DOHH2 (cell line): Measurements from ENCODE around the gene GLI2.

Experiments used
- H3F3A ChIP-seq: fragments of 200-600 bp; sonication (generic), shearing (Covaris generic); 2 replicates; pipeline ENCODE4 v1.6.0; 2016; ENCODE audit warnings: antibody characterized with exemption, mild to moderate bottlenecking; ENCODE audit not compliant: control insufficient read depth, insufficient read depth
- H3K27ac ChIP-seq: fragments of 200-600 bp; sonication (generic); 2 replicates; pipeline ENCODE4 v1.5.1; 2014; ENCODE audit warnings: low read depth, mild to moderate bottlenecking, low read length, moderate library complexity
- H3K27me3 ChIP-seq: fragments of 200-600 bp; sonication (generic); 2 replicates; pipeline ENCODE4 v1.6.1; 2014; ENCODE audit warnings: mild to moderate bottlenecking, low read length, mixed read lengths; ENCODE audit not compliant: control insufficient read depth
- H3K36me3 ChIP-seq: fragments of 200-600 bp; sonication (generic); 2 replicates; pipeline ENCODE4 v1.6.1; 2014; ENCODE audit warnings: mild to moderate bottlenecking, low read length, moderate library complexity, mixed read lengths; ENCODE audit not compliant: control insufficient read depth
- H3K4me1 ChIP-seq: fragments of 200-600 bp; sonication (generic); 2 replicates; pipeline ENCODE4 v1.6.1; 2014; ENCODE audit warnings: mild to moderate bottlenecking, low read length, mixed read lengths; ENCODE audit not compliant: control insufficient read depth
- H3K4me2 ChIP-seq: fragments of 200-600 bp; sonication (generic); 2 replicates; pipeline ENCODE4 v1.6.0; 2014; ENCODE audit warnings: mild to moderate bottlenecking, low read length, moderate library complexity
- H3K4me3 ChIP-seq: fragments of 200-600 bp; sonication (generic); 2 replicates; pipeline ENCODE4 v1.5.1; 2014; ENCODE audit warnings: mild to moderate bottlenecking, low read length, mixed read lengths
- H3K79me2 ChIP-seq: fragments of 200-600 bp; sonication (generic); 2 replicates; pipeline ENCODE4 v1.6.1; 2014; ENCODE audit warnings: mild to moderate bottlenecking, low read length, mixed read lengths; ENCODE audit not compliant: control insufficient read depth
- H3K9me2 ChIP-seq: fragments of 200-600 bp; sonication (generic); replicated peaks from 2 replicates; pipeline ENCODE4 v1.6.1; 2014; ENCODE audit warnings: mild to moderate bottlenecking, low read length, mixed read lengths; ENCODE audit not compliant: control insufficient read depth
- H3K9me3 ChIP-seq: fragments of 200-600 bp; sonication (generic); 2 replicates; pipeline ENCODE4 v1.6.1; 2014; ENCODE audit warnings: antibody characterized with exemption, low read length, mixed read lengths; ENCODE audit not compliant: control insufficient read depth, insufficient read depth
- H4K20me1 ChIP-seq: fragments of 200-600 bp; sonication (generic); 2 replicates; pipeline ENCODE4 v1.6.0; 2014; ENCODE audit warnings: low read depth, mild to moderate bottlenecking, antibody characterized with exemption, low read length, moderate library complexity; ENCODE audit not compliant: control insufficient read depth, insufficient read depth
- EZH2phosphoT487 ChIP-seq: fragments of 200-600 bp; sonication (generic); IDR thresholded peaks from 2 replicates; pipeline ENCODE4 v1.6.1; 2017; ENCODE audit warnings: borderline replicate concordance, mild to moderate bottlenecking, antibody characterized with exemption, low read length, moderate library complexity, mixed read lengths
- TF ChIP-seq, protein P1 (sequence below): fragments of 200-600 bp; sonication (generic); IDR thresholded peaks from one replicate; pipeline ENCODE4 v1.5.1; 2014; ENCODE audit warnings: antibody characterized with exemption, mild to moderate bottlenecking, low read depth, low read length; ENCODE audit not compliant: poor library complexity, severe bottlenecking

Gene GLI2

GRCh38 chr2:120766470-120767351 is 31.0 kb downstream of the GLI2 start:
- H3K4me3 ChIP-seq = no peak overlapping the region
- no peak overlapping the region for H3K4me2 ChIP-seq
- H3K27me3 ChIP-seq = no peaks in the 10 kb centered on the region
- H3K9me2 ChIP-seq = no peaks in the 10 kb centered on the region
- H3K27ac ChIP-seq = no peak overlapping the region
- TF ChIP-seq, protein P1, sequence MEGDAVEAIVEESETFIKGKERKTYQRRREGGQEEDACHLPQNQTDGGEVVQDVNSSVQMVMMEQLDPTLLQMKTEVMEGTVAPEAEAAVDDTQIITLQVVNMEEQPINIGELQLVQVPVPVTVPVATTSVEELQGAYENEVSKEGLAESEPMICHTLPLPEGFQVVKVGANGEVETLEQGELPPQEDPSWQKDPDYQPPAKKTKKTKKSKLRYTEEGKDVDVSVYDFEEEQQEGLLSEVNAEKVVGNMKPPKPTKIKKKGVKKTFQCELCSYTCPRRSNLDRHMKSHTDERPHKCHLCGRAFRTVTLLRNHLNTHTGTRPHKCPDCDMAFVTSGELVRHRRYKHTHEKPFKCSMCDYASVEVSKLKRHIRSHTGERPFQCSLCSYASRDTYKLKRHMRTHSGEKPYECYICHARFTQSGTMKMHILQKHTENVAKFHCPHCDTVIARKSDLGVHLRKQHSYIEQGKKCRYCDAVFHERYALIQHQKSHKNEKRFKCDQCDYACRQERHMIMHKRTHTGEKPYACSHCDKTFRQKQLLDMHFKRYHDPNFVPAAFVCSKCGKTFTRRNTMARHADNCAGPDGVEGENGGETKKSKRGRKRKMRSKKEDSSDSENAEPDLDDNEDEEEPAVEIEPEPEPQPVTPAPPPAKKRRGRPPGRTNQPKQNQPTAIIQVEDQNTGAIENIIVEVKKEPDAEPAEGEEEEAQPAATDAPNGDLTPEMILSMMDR = no peak
- no peaks in the 10 kb centered on the region for H3K4me1 ChIP-seq
- no peaks in the 10 kb centered on the region for H3K36me3 ChIP-seq
- H3K9me3 ChIP-seq = no peaks in the 10 kb centered on the region
- H3F3A ChIP-seq = no peaks in the 10 kb centered on the region
- H4K20me1 ChIP-seq = no peaks in the 10 kb centered on the region
- no peaks in the 10 kb centered on the region for H3K79me2 ChIP-seq

- Histone ChIP-seq H3K4me3 (no peak overlapping the region), H3K36me3 (no peaks in the 10 kb centered on the region), H3K27me3 (no peaks in the 10 kb centered on the region), H3F3A (no peaks in the 10 kb centered on the region), H3K4me1 (no peaks in the 10 kb centered on the region), H4K20me1 (no peaks in the 10 kb centered on the region), H3K9me3 (no peaks in the 10 kb centered on the region), H3K27ac (no peak overlapping the region), H3K79me2 (no peaks in the 10 kb centered on the region), H3K4me2 (no peak overlapping the region), H3K9me2 (no peaks in the 10 kb centered on the region)
- no peak for TF ChIP-seq EZH2phosphoT487
- TF ChIP-seq, protein P1 = no peak
These were observed 31.9 kb downstream of the GLI2 start for GRCh38 chr2:120767486-120768005.

GRCh38 chr2:120768112-120769048 is 32.7 kb downstream of the GLI2 start:
- Histone ChIP-seq H3K79me2 (no peaks in the 10 kb centered on the region), H4K20me1 (no peaks in the 10 kb centered on the region), H3K4me1 (no peaks in the 10 kb centered on the region)

More at GRCh38 chr2:120768112-120769048, 32.7 kb downstream of the GLI2 start:
- no peak overlapping the region for H3K27ac ChIP-seq
- H3K27me3 ChIP-seq = no peaks in the 10 kb centered on the region
- TF ChIP-seq, protein P1 = no peak
- TF ChIP-seq EZH2phosphoT487 = no peak
- no peak overlapping the region for H3K4me2 ChIP-seq
- H3K4me3 ChIP-seq = no peak overlapping the region
- H3K9me2 ChIP-seq = no peaks in the 10 kb centered on the region
- H3K9me3 ChIP-seq = no peaks in the 10 kb centered on the region
- H3F3A ChIP-seq = no peaks in the 10 kb centered on the region
- H3K36me3 ChIP-seq = no peaks in the 10 kb centered on the region
